Measurements from ENCODE around the gene HLA-DRA. TPM values are rescaled to one million over a fixed set of nuclear protein-coding genes. Genes with fewer than 3 reads are reported as not detected.
A peak's percentile ranks its signal among the peaks of the same experiment; 100 is the strongest.

HLA-DRA gene
- polyA plus RNA-seq, 1 of the 3 experiments (the other 2 are of a cell fraction), result 0.10 TPM

DNA sequence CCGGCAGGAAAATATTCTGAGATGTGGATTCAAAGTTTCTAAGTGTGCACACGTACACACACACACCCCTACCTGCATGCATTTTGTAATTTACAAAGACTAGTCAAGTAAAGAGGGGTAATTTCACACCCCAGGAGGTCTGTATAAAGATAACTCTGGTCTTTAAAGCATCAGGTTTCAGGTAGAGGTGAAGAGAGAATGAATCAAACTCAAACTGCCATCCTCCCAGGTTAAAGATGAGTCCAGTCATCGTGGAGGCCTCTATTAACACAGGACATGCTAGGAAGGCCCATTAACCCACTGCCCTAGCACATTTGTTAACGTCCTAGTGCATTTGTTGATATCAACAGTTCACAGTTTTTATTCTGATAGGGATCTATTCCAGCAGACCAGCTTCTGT lies 3.5 kb upstream of the HLA-DRA start:
- Histone ChIP-seq H2AFZ (ENCODE audit: low read depth) (no peak overlapping the region), H3K4me3 (ENCODE audit: low read depth in 2 of 2, low read length in 1 of 2) (no peak overlapping the region), H3K4me1 (ENCODE audit: control insufficient read depth in 1 of 2, insufficient read depth in 2 of 2, low read depth in 1 of 2, low read length in 1 of 2) (no peaks in the 10 kb centered on the region), H3K9ac (no peak overlapping the region), H3K9me2 (no peaks in the 10 kb centered on the region), H4K20me1 (ENCODE audit: insufficient read depth) (no peaks in the 10 kb centered on the region), H3K27me3 (ENCODE audit: insufficient read depth) (no peaks in the 10 kb centered on the region; the same call in 1 of the 2 replicates), H3F3A (replicated peaks; ENCODE audit: insufficient read depth) (no peaks in the 10 kb centered on the region), H3K4me2 (no peak overlapping the region), H3K36me3 (replicated peaks in 1 of 2; ENCODE audit: control insufficient read depth in 1 of 2, insufficient read depth in 2 of 2, low read length in 1 of 2) (no peaks in the 10 kb centered on the region), H3K79me2 (ENCODE audit: insufficient read depth) (no peaks in the 10 kb centered on the region), H3K27ac (ENCODE audit: low read depth in 2 of 2, low read length in 1 of 2) (no peak overlapping the region), H3K9me3 (no peaks in the 10 kb centered on the region; the same call in 1 of the 2 replicates)
- no peak for DNase-seq
- CTCF ChIA-PET, result interaction anchor here (1.4 to 1.6 kb wide), 2 partner anchors 21 to 23 kb away, joined by 3 to 4 read pairs; no protein-coding TSS in a partner anchor
- TF ChIP-seq SMC3 (IDR thresholded peaks at IDR 0.05; ENCODE audit: low read depth, low read length) (no peak), FOXJ3 (CRISPR knock-in tag; IDR thresholded peaks at IDR 0.05) (no peak), EP300 (IDR thresholded peaks at IDR 0.05; ENCODE audit: borderline replicate concordance in 1 of 2, low read depth in 1 of 2, low read length in 1 of 2) (no peak), CHD2 (IDR thresholded peaks at IDR 0.05; ENCODE audit: low read length, partially characterized antibody) (no peak)
- TF ChIP-seq, protein P1, sequence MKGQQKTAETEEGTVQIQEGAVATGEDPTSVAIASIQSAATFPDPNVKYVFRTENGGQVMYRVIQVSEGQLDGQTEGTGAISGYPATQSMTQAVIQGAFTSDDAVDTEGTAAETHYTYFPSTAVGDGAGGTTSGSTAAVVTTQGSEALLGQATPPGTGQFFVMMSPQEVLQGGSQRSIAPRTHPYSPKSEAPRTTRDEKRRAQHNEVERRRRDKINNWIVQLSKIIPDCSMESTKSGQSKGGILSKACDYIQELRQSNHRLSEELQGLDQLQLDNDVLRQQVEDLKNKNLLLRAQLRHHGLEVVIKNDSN (IDR thresholded peaks at IDR 0.05; ENCODE audit: borderline replicate concordance, low read depth), result no peak
- POLR2A ChIA-PET, result no interaction called here
- WGBS (ENCODE audit: low lambda C conversion rate), result 3% methylated on average over 4 of the region's 4 CpGs

DNA sequence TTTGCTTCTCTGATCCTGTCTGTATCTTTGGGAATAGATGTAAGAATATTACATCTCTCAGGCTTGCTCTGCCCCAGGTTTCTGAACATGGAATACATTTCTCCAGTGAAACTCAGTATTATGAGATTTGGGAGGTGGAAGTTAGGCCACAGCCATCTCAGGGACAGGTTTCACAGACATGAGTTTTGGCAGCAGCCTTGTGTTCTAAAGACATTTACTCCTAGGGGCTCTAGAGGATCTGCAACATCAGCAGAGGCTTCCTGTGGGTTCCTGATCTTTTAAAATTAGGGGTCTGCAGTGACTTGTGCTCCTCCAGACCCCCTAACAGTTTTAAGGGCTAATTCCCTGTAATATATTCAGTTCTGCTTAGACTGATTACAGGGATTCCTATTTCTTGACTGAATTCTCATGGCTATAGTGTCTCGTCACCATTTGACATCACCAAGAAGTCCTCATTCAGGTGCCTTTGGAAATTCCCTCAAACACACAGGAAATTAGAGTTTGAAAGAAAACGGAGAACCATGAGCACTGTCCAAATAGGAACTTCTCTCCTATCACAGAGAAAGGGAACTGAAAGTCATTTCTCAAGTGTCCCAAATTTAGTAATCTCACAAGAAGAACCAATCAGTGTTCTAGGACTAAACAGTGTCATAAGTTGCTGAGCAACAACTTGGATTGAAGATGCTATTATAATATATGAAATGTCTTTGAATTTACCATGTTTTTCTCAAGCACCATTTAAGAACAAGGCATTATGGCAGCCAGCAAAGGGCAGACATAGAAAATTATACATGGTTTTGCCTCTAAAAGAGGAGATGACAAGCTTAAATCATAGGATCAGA lies 2.5 kb upstream of the HLA-DRA start:
- Histone ChIP-seq H2AFZ (ENCODE audit: low read depth) (no peak overlapping the region), H3K9me3 (no peaks in the 10 kb centered on the region; the same call in 1 of the 2 replicates), H3K9ac (no peak overlapping the region), H3F3A (replicated peaks; ENCODE audit: insufficient read depth) (no peaks in the 10 kb centered on the region), H3K9me2 (no peaks in the 10 kb centered on the region), H3K4me1 (ENCODE audit: control insufficient read depth in 1 of 2, insufficient read depth in 2 of 2, low read depth in 1 of 2, low read length in 1 of 2) (no peaks in the 10 kb centered on the region), H3K79me2 (ENCODE audit: insufficient read depth) (no peaks in the 10 kb centered on the region), H3K4me2 (no peak overlapping the region), H3K27me3 (ENCODE audit: insufficient read depth) (peaks cover under 1% of the 10 kb centered on the region; the same call in 1 of the 2 replicates), H3K27ac (ENCODE audit: low read depth in 2 of 2, low read length in 1 of 2) (no peak overlapping the region), H3K4me3 (ENCODE audit: low read depth in 2 of 2, low read length in 1 of 2) (no peak overlapping the region), H4K20me1 (ENCODE audit: insufficient read depth) (no peaks in the 10 kb centered on the region), H3K36me3 (replicated peaks in 1 of 2; ENCODE audit: control insufficient read depth in 1 of 2, insufficient read depth in 2 of 2, low read length in 1 of 2) (no peaks in the 10 kb centered on the region)
- 0% methylated on average over 2 of the region's 2 CpGs for WGBS (ENCODE audit: low lambda C conversion rate)
- CTCF ChIA-PET, result interaction anchor here (1.4 kb wide), 1 partner anchor 24 kb away, joined by 4 read pairs; no protein-coding TSS in a partner anchor
- POLR2A ChIA-PET, result no interaction called here
- DNase-seq, result no peak
- no peak for TF ChIP-seq EP300 (IDR thresholded peaks at IDR 0.05; ENCODE audit: borderline replicate concordance in 1 of 2, low read depth in 1 of 2, low read length in 1 of 2)
- peak; percentile 95 for TF ChIP-seq RFX5 (IDR thresholded peaks at IDR 0.05; ENCODE audit: low read length)

DNA sequence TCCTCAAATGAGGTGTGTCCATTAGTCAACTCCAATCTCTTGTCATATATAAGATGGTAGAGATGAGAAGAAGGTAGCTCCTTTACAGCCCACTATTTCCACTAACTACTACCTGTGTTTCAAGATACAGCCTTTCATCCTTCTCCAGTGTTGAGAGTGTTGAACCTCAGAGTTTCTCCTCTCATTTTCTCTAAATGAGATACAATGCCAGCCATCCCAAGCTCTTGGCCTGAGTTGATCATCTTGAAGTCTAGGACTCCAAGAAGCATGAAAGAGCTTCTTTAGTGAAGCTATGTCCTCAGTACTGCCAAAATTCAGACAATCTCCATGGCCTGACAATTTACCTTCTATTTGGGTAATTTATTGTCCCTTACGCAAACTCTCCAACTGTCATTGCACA lies 548 bp upstream of the HLA-DRA start:
- H3K36me3 ChIP-seq (replicated peaks in 1 of 2; ENCODE audit: control insufficient read depth in 1 of 2, insufficient read depth in 2 of 2, low read length in 1 of 2), result no peaks in the 10 kb centered on the region
- ChIA-PET CTCF (interaction anchor here (0.8 kb wide), 1 partner anchor 24 kb away, joined by 3 read pairs; no protein-coding TSS in a partner anchor), POLR2A (no interaction called here)
- H3K27me3 ChIP-seq (ENCODE audit: insufficient read depth), result peaks cover 9% of the 10 kb centered on the region; the same call in 1 of the 2 replicates
- H3K9me3 ChIP-seq, result no peaks in the 10 kb centered on the region; the same call in 1 of the 2 replicates
- no peak overlapping the region for H3K4me3 ChIP-seq (ENCODE audit: low read depth in 2 of 2, low read length in 1 of 2)
- H4K20me1 ChIP-seq (ENCODE audit: insufficient read depth), result no peaks in the 10 kb centered on the region
- H2AFZ ChIP-seq (ENCODE audit: low read depth), result no peak overlapping the region
- H3F3A ChIP-seq (replicated peaks; ENCODE audit: insufficient read depth), result no peaks in the 10 kb centered on the region
- no peak overlapping the region for H3K27ac ChIP-seq (ENCODE audit: low read depth in 2 of 2, low read length in 1 of 2)
- TF ChIP-seq EZH2phosphoT487 (IDR thresholded peaks at IDR 0.05; ENCODE audit: borderline replicate concordance, low read depth) (no peak), GABPA (IDR thresholded peaks at IDR 0.05; ENCODE audit: low read depth) (no peak), YY1 (IDR thresholded peaks at IDR 0.05; ENCODE audit: low read depth) (no peak), TCF12 (IDR thresholded peaks at IDR 0.05) (no peak), MXI1 (IDR thresholded peaks at IDR 0.05; ENCODE audit: low read depth, low read length) (no peak), JUND (IDR thresholded peaks at IDR 0.05) (no peak), GATA2 (CRISPR knock-in tag; IDR thresholded peaks at IDR 0.05) (no peak), SMC3 (IDR thresholded peaks at IDR 0.05; ENCODE audit: low read depth, low read length) (no peak), FOSL2 (IDR thresholded peaks at IDR 0.05; ENCODE audit: borderline replicate concordance, low read depth) (no peak), TAF1 (IDR thresholded peaks at IDR 0.05; ENCODE audit: borderline replicate concordance, low read depth, low read length) (no peak), FOXM1 (IDR thresholded peaks at IDR 0.05; ENCODE audit: low read depth) (no peak)
- TF ChIP-seq, protein P2, sequence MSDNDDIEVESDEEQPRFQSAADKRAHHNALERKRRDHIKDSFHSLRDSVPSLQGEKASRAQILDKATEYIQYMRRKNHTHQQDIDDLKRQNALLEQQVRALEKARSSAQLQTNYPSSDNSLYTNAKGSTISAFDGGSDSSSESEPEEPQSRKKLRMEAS (IDR thresholded peaks at IDR 0.05; ENCODE audit: low read depth), result no peak
- TF ChIP-seq, protein P3, sequence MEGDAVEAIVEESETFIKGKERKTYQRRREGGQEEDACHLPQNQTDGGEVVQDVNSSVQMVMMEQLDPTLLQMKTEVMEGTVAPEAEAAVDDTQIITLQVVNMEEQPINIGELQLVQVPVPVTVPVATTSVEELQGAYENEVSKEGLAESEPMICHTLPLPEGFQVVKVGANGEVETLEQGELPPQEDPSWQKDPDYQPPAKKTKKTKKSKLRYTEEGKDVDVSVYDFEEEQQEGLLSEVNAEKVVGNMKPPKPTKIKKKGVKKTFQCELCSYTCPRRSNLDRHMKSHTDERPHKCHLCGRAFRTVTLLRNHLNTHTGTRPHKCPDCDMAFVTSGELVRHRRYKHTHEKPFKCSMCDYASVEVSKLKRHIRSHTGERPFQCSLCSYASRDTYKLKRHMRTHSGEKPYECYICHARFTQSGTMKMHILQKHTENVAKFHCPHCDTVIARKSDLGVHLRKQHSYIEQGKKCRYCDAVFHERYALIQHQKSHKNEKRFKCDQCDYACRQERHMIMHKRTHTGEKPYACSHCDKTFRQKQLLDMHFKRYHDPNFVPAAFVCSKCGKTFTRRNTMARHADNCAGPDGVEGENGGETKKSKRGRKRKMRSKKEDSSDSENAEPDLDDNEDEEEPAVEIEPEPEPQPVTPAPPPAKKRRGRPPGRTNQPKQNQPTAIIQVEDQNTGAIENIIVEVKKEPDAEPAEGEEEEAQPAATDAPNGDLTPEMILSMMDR (IDR thresholded peaks at IDR 0.05), result no peak
- H3K9me2 ChIP-seq, result no peaks in the 10 kb centered on the region
- H3K4me1 ChIP-seq (ENCODE audit: control insufficient read depth in 1 of 2, insufficient read depth in 2 of 2, low read depth in 1 of 2, low read length in 1 of 2), result no peaks in the 10 kb centered on the region
- no peak for DNase-seq
- no peak overlapping the region for H3K4me2 ChIP-seq
- 6% methylated on average over 1 of the region's 1 CpG for WGBS (ENCODE audit: low lambda C conversion rate)
- no peaks in the 10 kb centered on the region for H3K79me2 ChIP-seq (ENCODE audit: insufficient read depth)
- H3K9ac ChIP-seq, result no peak overlapping the region

Data from SK-N-SH (cell line).